Measurements from ENCODE around the gene ERVK3-1. TPM values are rescaled to one million over a fixed set of nuclear protein-coding genes. Genes with fewer than 3 reads are reported as not detected.

ERVK3-1 gene
- total RNA-seq, 1 experiment from 2014 or later, result 28.1 TPM

- Histone ChIP-seq H3K36me3 (ENCODE audit: control insufficient read depth in 1 of 2, insufficient read depth in 2 of 2, low read length in 2 of 2) (peaks cover 8 to 17% of the 10 kb centered on the region in 2 experiments), H3K27me3 (ENCODE audit: insufficient read depth, low read length) (no peaks in the 10 kb centered on the region), H3K4me3 (replicated peaks in 1 of 2; ENCODE audit: low read depth in 1 of 2, low read length in 2 of 2) (no peak overlapping the region), H2AFZ (ENCODE audit: low read depth, low read length, poor library complexity, severe bottlenecking) (no peak overlapping the region), H3K4me1 (ENCODE audit: control insufficient read depth in 1 of 2, insufficient read depth in 2 of 2, low read length in 2 of 2) (peaks cover 0 to 9% of the 10 kb centered on the region in 2 experiments; a peak in 1 of 4 replicates), H3K9me2 (ENCODE audit: insufficient read depth) (no peaks in the 10 kb centered on the region), H3K4me2 (ENCODE audit: low read length) (no peak overlapping the region), H3K9me3 (ENCODE audit: control insufficient read depth in 1 of 2, insufficient read depth in 1 of 2, low read depth in 1 of 2, low read length in 2 of 2) (peaks cover 5 to 10% of the 10 kb centered on the region in 2 experiments; a peak in 2 of 4 replicates), H3K27ac (ENCODE audit: low read depth, low read length) (no peak overlapping the region), H3K9ac (ENCODE audit: low read length) (no peak overlapping the region), H3K79me2 (ENCODE audit: insufficient read depth, low read length) (peaks cover 9% of the 10 kb centered on the region; the same call in 1 of the 2 replicates), H4K20me1 (ENCODE audit: insufficient read depth) (no peaks in the 10 kb centered on the region)
- ATAC-seq, result no peak
- CTCF ChIA-PET, result no interaction called here
- no peak for DNase-seq (ENCODE audit: low read depth, low spot score)
- intact Hi-C loops (cut with micrococcal nuclease), result no loop called here
- POLR2A ChIA-PET, result no interaction called here
- no peak for TF ChIP-seq EZH2 (IDR thresholded peaks at IDR 0.05)
- no peak for TF ChIP-seq MAX (IDR thresholded peaks at IDR 0.05)
- TF ChIP-seq CBX3 (IDR thresholded peaks at IDR 0.05; ENCODE audit: low read depth), result no peak
- no peak for TF ChIP-seq SP1 (IDR thresholded peaks at IDR 0.05; ENCODE audit: low read depth)
- TF ChIP-seq TCF7L2 (IDR thresholded peaks at IDR 0.05; ENCODE audit: borderline replicate concordance, extremely low read depth, insufficient read depth, insufficient read length), result no peak
- no peak for TF ChIP-seq ELF1 (IDR thresholded peaks at IDR 0.05; ENCODE audit: borderline replicate concordance, low read depth)
- TF ChIP-seq RAD21 (IDR thresholded peaks at IDR 0.05; ENCODE audit: low read depth), result no peak
- no peak for TF ChIP-seq JUND (IDR thresholded peaks at IDR 0.05)
- TF ChIP-seq ZFX (IDR thresholded peaks at IDR 0.05), result no peak
- TF ChIP-seq FOSL1 (IDR thresholded peaks at IDR 0.05; ENCODE audit: low read depth), result no peak
- no peak for TF ChIP-seq EGR1 (IDR thresholded peaks at IDR 0.05; ENCODE audit: low read depth)
- no peak for TF ChIP-seq ZNF274 (IDR thresholded peaks at IDR 0.05; ENCODE audit: low read depth, low read length)
- TF ChIP-seq REST (IDR thresholded peaks at IDR 0.05; ENCODE audit: low read depth), result no peak; the same call in 1 of the 2 replicates
- no peak for TF ChIP-seq POLR2A (IDR thresholded peaks at IDR 0.05; ENCODE audit: borderline replicate concordance, extremely low read depth, insufficient read depth, insufficient read length)
- TF ChIP-seq POLR2AphosphoS5 (IDR thresholded peaks at IDR 0.05; ENCODE audit: low read depth, low read length), result no peak
- RAD21 ChIA-PET (ENCODE audit: low non-redundant PET in 1 of 2, low total read pairs in 2 of 2, uncharacterized antibody in 2 of 2, unreplicated experiment in 2 of 2), result no interaction called here
- no TSS peak for BruUV-seq (replicated peaks)
Measured at GRCh38 chr19:58300620-58301019, 4.6 kb upstream of the ERVK3-1 start.

Measured in HCT116 (cell line).